Cerebellar nuclear complex (tissue), 1 donor: ENCODE measurements around the gene MADD.

Source experiments
- DNase-seq, 2 experiments: peaks; one replicate each; lab custom pipeline; 2025; lab: John Stamatoyannopoulos, UW

MADD gene

DNA sequence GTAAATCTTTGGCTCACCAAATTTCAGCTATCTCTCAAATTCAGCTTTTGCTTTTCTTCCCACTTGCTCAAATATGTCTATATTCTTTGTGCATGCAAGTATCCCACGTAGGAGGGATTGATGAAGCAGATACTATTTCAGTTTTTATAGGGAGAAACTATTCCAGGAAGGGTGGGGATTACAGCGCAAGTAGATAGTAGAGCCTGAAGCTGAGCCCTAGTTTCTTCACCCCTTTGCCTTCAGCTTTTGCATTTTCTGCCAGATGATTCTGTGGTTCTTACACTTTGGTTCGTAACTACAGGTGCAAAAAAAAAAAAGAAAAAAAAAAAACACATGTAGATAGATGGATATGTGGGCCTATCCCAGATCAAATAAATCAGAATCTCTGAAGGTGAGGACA is 18.2 kb upstream of the MADD start:
- no peak for DNase-seq

DNA sequence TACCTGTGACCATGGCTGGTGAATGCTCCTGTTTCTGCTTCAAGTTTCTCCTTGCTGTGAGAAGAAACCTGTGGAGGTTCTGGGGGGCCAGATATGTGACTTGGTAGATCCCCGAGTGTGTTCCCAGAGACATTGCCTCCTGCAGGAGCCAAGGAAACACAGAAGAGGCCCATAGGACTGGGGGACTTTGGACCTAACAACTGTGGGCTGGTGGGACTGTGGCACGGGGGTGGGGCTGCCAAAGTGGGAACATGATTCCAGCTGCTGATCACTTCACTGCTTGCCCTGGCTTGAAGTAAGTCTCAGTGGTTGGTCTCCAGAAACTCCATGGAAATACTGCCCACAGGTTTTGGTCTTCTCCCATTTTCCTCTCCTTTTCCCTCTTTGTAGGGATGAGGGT is 16.3 kb upstream of the MADD start:
- DNase-seq: no peak

DNA sequence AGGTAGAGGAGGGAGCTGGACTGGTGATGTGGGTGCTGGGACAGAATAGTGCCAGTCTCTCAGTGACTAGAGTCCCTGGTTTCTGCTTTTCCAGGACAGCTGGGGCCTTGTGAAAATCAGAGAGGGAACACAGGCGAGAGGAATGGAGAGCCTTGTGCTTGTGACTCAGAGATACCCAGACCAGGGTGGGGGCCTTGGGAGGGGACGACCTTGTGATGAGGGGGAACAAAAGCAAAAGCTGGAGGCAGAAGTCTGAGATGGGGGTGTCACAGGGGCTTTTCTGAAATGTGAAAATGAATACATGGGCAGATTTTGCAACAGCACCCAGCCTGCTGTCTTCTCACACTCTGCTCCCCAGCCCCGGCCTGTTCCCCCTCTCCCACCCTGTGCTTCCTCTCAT is 15.5 kb upstream of the MADD start:
- no peak for DNase-seq

DNA sequence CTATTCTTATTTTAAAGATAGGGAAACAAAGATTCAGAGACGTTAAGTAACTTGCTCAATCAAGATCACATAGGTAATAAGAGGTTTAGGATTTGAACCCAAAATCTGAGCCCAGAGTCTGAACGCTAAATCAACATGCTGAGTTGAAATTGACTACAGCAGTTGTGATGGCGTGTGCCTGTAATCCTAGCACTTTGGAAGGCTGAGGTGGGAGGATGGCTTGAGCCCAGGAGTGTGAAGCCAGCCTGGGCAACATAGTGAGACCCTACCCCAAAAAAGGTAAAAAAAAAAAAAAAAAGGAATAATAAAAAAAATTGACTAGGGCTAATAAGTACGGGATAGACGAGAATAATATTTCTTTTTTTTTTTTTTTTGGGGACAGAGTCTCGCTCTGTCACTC is 13.6 kb upstream of the MADD start:
- DNase-seq: no peak

DNA sequence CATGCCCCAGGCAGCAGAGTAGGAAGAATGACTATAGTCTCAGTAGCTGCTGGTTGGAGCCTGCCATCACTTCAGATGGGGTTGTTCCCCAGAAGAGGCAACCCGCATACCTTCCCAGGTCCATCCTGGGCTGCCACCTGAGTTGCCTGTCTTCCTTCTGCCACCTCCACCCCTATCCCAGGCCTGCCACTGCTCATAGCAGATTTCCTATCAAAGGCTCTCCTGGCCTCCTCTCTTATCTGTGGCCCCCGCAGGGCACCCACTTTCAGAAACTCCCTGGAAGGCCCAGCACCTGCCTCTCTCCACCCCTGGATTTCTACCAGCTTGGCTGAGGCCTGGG is 12.8 kb upstream of the MADD start:
- DNase-seq: no peak

DNA sequence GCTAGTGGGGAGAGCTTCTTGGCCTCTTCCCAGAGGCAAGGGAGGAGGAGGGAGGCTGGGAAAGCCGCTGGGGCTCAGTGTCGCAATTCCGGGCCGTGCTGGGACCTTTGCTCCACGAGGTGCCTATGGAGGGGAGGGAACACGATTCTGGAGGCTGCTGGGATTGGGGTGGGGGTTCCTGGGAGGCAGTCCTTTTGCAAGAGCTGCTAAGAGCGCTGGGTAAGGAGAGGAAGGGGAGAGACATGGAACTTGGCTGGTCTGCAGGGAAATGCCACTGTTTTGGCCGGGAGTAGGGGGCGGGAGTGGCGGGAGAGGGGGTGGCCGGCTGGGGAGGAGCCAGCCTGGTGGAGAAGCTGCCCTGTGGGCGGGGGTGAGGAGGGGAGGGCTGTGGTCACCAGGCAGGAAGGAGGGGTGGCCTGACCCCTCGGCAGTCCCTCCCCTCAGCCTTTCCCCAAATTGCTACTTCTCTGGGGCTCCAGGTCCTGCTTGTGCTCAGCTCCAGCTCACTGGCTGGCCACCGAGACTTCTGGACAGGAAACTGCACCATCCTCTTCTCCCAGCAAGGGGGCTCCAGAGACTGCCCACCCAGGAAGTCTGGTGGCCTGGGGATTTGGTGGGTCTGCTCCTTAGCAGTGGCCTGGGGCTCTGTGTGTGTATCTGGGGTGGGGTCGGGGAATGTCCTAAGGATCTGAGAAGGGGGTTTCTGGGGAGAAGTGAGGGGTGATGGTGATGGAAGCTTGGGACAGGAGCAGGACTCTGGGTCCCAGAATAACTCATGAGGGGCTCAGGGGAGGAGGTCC is 12.2 kb upstream of the MADD start, which contains the start of gene NR1H3:
Gene NR1H3, plus strand, starts transcription at position 480 of the 800 bp plus-strand sequence. CDS start 1,221 bp downstream, outside the sequence.
- no peak for DNase-seq

DNA sequence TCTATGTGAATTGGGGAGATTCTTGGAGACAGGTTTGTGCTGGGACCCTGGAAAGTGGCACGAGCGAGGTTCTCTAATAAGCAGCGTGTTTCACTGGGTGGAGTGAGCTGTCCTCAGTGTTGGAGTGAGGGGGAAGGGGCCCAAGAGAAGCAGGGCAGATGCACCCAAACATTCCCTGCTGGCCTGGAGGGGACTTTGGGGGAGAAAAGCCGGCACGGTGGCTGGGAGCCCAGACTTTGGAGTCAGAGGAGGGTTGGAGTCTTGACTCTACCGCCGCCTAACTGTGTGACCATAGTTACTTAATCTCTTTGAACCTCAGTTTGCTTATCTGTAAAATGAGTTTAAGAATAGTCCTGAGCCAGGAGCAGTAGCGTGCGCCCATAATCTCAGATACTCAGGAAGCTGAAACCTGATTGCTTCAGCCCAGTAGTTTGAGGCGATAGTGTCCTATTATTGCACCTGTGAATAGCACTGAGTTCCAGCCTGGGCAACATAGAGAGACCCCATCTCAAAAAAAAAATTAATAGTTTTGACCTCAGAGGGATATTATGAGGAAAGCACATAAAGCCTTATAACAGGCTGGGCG is 11.5 kb upstream of the MADD start:
- no peak for DNase-seq

DNA sequence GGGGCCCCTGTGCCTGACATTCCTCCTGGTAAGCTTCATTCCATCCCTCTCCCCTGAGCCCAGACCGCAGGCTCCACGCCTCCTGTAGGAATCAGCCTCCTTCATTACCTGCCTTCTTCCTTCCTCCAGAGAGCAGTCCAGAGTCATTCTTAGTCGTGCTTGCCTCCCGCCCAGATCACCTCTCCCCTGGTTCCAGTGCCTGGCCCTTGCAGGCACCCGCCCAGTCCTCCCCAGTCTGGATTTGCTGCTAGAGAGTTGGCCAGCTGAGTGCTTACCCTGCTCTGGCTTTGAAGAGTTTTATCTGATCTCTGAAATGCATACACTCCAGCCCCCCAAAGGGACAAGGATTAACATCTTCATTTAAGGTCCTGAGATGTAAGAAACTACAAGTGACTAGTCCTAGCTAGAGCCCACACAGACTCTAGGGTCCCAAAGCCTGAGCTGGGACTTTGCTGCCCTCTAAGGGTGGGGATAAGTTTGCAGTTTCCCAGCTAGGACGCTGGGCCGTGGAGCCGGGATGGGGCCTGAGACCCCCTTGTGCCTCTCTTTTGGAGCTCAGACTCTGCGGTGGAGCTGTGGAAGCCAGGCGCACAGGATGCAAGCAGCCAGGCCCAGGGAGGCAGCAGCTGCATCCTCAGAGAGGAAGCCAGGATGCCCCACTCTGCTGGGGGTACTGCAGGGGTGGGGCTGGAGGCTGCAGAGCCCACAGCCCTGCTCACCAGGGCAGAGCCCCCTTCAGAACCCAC is 10.5 kb upstream of the MADD start:
- DNase-seq: no peak

DNA sequence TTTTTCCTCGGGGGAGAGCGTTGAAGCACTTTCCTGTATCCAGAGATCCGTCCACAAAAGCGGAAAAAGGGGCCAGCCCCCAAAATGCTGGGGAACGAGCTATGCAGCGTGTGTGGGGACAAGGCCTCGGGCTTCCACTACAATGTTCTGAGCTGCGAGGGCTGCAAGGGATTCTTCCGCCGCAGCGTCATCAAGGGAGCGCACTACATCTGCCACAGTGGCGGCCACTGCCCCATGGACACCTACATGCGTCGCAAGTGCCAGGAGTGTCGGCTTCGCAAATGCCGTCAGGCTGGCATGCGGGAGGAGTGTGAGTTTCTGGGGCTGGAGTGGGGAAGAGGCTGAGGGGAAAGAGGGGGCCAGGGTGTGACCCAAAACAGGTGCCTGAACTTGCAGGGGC is 9.6 kb upstream of the MADD start:
- no peak for DNase-seq

DNA sequence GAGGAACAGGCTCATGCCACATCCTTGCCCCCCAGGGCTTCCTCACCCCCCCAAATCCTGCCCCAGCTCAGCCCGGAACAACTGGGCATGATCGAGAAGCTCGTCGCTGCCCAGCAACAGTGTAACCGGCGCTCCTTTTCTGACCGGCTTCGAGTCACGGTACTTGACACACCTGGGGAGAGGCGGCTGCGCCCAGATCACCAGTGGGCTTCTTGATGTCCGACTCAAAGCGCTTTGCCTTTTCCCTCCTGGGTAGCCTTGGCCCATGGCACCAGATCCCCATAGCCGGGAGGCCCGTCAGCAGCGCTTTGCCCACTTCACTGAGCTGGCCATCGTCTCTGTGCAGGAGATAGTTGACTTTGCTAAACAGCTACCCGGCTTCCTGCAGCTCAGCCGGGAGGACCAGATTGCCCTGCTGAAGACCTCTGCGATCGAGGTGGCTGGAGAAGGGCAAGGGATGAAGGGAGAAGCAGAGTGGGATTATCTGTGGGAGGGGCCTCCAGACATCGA is 8.6 kb upstream of the MADD start:
- no peak for DNase-seq

DNA sequence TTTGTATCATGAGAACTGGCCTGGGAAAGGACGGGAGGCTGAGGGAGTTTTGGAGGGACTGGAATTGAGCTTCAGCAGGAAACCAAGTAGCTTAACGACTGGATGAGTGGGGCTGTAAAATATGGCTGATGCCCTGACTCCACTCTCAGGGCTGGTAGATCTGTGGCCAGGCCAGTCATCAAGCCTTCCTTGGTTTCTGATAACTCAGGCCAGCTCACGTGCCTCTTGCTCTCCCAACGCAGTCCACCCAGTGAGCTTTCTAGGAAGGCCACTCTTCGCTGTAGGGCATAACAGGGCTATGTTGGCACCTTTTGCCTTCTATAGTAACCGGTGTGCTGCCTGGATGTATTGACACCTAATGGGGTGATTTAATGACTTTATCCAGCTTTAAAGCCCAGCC is 5.8 kb upstream of the MADD start:
- no peak for DNase-seq

DNA sequence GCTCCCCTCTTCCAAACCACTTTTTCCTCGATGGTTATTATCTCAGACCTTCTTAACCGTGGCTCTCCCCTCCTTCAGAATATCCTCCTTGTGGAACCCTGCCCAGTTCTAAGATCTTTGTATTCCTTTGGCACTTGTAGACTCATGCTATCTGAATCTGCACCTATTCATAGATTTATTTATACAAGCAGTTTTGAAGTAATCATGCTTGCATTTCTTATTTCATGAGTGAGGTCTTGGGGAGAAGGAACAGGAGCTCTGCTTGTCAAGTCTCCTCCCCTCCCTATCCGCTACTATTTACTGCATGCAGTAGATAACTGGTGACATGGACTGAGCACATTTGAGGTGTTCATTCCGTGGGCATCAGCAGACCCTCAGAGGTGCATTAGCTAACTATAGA is 5.4 kb upstream of the MADD start:
- DNase-seq: no peak

DNA sequence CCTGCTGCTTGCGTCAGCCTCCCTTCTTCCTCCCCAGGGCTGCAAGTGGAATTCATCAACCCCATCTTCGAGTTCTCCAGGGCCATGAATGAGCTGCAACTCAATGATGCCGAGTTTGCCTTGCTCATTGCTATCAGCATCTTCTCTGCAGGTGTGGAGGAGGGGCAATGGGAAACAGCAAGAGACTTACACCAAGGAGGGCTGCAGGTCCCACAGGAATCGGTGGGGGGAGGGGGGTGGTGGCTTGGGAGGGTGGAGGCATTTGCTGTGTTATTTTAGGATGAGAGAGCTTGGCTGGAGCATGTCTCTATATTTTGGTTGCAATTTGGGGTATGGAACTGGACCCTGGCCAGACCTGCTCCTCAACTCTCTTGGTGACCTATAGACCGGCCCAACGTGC is 2.1 kb upstream of the MADD start:
- DNase-seq: no peak

DNA sequence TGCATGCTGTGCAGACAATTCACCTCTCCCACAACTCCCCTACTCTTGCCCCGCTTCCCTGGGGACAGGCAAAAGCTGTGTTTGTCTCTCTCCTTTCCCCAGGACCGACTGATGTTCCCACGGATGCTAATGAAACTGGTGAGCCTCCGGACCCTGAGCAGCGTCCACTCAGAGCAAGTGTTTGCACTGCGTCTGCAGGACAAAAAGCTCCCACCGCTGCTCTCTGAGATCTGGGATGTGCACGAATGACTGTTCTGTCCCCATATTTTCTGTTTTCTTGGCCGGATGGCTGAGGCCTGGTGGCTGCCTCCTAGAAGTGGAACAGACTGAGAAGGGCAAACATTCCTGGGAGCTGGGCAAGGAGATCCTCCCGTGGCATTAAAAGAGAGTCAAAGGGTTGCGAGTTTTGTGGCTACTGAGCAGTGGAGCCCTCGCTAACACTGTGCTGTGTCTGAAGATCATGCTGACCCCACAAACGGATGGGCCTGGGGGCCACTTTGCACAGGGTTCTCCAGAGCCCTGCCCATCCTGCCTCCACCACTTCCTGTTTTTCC is 1.4 kb upstream of the MADD start:
- no peak for DNase-seq

DNA sequence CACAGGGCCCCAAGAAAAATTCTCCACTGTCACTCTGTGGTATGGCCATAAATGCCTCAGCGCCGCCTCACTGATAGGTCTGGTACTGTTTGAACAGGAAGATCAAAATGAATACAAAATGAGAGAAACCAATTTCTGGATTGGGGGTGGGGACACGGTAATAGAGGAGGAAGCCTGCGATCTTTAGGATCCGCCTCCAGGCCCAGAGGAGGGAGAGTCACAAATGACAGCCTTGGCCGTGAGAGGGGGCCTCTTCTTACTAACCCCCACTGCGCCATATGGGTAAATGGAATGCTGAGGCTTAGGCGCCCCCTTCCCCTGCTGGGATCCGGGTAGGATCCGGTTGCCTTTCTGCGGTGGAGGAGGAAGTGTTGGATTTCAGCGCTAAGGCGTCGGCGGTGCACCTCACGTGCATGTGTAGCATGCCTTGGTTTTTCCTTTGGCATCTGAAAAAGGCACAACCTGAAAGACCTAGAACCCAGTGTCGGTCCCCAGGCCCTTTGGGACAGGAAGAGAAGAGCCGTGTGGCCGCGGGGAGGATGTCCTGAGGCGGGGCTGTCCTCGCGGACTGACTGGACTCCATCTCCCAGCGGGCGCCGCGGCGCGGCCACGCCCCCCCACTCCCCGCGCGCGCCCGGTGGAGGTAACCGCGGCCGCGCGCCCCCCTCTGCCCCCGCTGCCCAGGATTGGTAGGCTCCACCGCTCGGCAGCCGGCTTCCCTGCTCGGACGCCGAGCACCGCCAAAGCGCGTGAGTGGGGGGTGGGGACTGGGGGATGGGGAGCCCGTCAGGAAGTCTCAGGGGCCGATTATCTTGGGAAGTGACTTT is 718 bp upstream of the MADD start:
- DNase-seq: peak in 1 of 2 experiments; percentile 64

DNA sequence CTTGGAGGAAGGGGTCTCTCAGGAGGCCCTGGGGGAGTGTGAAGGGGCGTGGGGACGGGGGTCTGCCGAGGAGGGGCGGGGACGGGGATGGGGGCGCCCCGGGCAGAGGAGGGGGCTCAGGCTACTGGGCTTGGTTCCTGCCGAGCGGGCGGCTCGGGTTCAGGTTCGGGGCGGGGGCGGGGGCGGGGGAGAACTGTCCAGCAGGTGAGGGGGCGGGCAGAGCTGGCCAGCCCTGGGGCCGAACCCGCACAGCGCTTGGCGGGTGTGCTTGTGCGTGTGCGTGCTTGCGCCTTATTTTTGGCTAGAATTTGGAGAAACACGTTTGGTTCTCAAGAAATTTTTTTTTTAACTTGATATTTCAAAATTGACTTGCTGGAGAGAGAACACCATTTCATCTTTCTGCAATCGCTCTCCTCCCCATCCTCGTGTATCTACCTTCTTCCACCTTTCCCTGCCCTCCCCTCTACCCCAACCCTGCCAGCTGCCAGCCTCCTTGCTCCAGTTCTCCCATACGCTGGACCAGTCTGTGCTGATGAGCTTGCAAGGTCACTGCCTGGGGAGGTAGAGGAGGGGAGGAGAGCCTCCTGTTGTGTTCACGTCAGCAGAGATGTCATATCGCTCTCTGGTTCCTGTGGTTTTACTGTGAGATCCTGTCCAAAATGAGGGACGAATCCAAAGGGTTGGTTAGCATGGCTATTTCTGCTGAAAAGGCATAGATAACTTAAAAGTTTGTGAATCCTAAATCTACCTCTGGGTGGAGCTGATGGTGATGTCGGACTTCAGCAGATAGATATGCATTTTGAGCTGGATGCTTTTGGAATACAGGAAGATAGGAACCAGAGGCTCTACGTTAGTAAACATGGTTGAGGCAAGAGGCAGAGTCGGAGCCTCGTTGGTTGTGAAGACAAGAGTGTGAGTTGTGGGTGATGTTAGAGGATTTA is 668 bp downstream of the MADD start:
- peak; percentile 14 to 45 for DNase-seq

DNA sequence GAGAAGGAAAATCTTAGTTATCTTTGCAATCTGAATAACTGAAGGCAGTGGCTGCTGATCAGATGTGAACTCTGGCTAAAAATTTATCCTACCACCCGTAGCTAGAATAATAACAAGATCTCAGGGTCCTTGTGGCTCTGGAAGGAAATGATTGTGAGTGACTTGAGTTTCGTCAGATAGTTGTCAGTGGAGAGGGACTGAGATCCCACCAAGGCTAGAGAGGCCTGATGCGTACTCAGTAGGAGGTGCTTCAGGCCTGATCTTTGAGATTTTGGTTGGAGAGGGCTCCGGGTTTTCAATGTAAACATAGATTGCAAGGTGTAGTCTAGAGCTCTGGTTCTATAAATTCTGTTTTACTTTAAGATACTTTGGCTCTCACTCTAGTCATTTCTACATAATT is 1.4 kb downstream of the MADD start:
- DNase-seq: peak in 1 of 2 experiments; percentile 45

DNA sequence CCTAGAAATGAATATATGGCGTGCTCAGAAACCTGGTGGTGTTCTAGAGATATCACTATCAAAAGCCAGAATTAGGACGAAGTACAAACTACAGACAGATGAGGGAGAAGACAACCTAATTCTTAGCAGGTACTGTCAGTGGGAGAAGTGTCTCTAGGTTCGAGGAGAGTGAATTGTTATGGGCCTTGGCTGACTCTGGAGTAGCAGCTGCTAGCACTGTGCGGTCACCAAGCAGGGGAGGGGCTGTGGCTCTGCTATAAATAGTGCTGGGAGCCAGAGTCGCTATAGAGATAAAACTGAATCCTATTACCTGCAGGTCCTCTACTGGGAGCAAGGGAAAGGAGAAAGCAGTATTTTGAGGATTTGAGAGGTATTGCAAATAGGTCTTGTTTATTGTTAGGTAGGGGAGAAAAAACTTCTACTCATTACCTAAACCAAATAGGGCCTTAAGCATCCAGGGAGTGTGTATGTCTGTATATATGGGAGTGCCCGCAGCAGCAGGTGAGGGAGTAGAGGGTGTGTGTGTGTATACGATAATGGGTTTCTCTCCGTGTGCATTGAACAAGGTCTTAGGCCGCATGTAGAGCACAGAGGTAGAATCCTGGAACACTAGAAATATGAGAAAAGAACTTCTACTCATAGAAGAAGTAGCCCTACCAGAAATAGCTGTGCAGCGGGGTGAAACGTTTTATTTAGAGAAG is 2.2 kb downstream of the MADD start:
- DNase-seq: peak in 1 of 2 experiments; percentile 70

DNA sequence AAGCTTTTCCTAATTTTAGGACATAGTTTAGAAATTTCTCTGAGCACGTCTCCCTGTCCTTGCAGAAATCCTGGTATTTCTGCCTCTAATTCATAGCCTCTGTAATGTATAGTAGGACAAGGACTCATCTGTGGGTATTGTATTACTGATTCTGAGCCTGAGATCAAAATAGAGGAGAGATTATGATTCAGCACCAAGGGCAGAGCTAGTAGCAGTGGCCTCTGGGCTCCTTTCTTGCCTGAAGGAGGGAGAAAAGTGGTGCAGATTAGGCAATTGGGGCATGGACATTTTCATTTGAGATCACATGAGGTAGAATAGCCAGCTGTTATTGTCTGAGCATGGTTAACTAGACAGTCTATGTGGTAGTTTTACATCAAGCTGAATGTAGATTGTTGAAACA is 2.8 kb downstream of the MADD start:
- no peak for DNase-seq
